ENCODE measurements around the gene PTPRH.

PTPRH gene

GRCh38 chr19:55242517-55242916 is 33.2 kb upstream of the PTPRH start:
- Histone ChIP-seq H3K79me2 (ENCODE audit: control insufficient read depth, insufficient read depth, low read length, unreplicated experiment) (no peaks in the 10 kb centered on the region), H3K27ac (ENCODE audit: low read depth, low read length) (no peak overlapping the region), H2AFZ (ENCODE audit: low read length, unreplicated experiment) (no peak overlapping the region), H3K4me1 (ENCODE audit: control insufficient read depth, insufficient read depth, low read length, unreplicated experiment) (no peaks in the 10 kb centered on the region), H3K4me3 (ENCODE audit: low read depth, low read length) (no peak overlapping the region), H3K36me3 (ENCODE audit: insufficient read depth, low read length) (no peaks in the 10 kb centered on the region), H3K27me3 (ENCODE audit: insufficient read depth, low read length) (no peaks in the 10 kb centered on the region)

- no peak overlapping the region for H3K4me3 ChIP-seq (ENCODE audit: low read depth, low read length)
- no peaks in the 10 kb centered on the region for H3K79me2 ChIP-seq (ENCODE audit: control insufficient read depth, insufficient read depth, low read length, unreplicated experiment)
- H3K4me1 ChIP-seq (ENCODE audit: control insufficient read depth, insufficient read depth, low read length, unreplicated experiment), result no peaks in the 10 kb centered on the region
- no peaks in the 10 kb centered on the region for H3K27me3 ChIP-seq (ENCODE audit: insufficient read depth, low read length)
- H3K27ac ChIP-seq (ENCODE audit: low read depth, low read length), result no peak overlapping the region
- H2AFZ ChIP-seq (ENCODE audit: low read length, unreplicated experiment), result no peak overlapping the region
- no peaks in the 10 kb centered on the region for H3K36me3 ChIP-seq (ENCODE audit: insufficient read depth, low read length)
Measured at GRCh38 chr19:55241935-55242464, 32.7 kb upstream of the PTPRH start.

GRCh38 chr19:55241143-55241934 is 32.0 kb upstream of the PTPRH start:
- Histone ChIP-seq H3K27me3 (ENCODE audit: insufficient read depth, low read length) (no peaks in the 10 kb centered on the region), H2AFZ (ENCODE audit: low read length, unreplicated experiment) (no peak overlapping the region), H3K79me2 (ENCODE audit: control insufficient read depth, insufficient read depth, low read length, unreplicated experiment) (no peaks in the 10 kb centered on the region), H3K27ac (ENCODE audit: low read depth, low read length) (no peak overlapping the region), H3K36me3 (ENCODE audit: insufficient read depth, low read length) (no peaks in the 10 kb centered on the region), H3K4me3 (ENCODE audit: low read depth, low read length) (no peak overlapping the region), H3K4me1 (ENCODE audit: control insufficient read depth, insufficient read depth, low read length, unreplicated experiment) (no peaks in the 10 kb centered on the region)

GRCh38 chr19:55240713-55241020 is 31.4 kb upstream of the PTPRH start:
- Histone ChIP-seq H3K36me3 (ENCODE audit: insufficient read depth, low read length) (no peaks in the 10 kb centered on the region), H3K4me3 (ENCODE audit: low read depth, low read length) (no peak overlapping the region), H3K27me3 (ENCODE audit: insufficient read depth, low read length) (no peaks in the 10 kb centered on the region), H3K79me2 (ENCODE audit: control insufficient read depth, insufficient read depth, low read length, unreplicated experiment) (no peaks in the 10 kb centered on the region), H3K27ac (ENCODE audit: low read depth, low read length) (no peak overlapping the region), H2AFZ (ENCODE audit: low read length, unreplicated experiment) (no peak overlapping the region), H3K4me1 (ENCODE audit: control insufficient read depth, insufficient read depth, low read length, unreplicated experiment) (no peaks in the 10 kb centered on the region)

GRCh38 chr19:55239004-55239403 is 29.7 kb upstream of the PTPRH start:
- H2AFZ ChIP-seq (ENCODE audit: low read length, unreplicated experiment), result no peak overlapping the region
- no peaks in the 10 kb centered on the region for H3K36me3 ChIP-seq (ENCODE audit: insufficient read depth, low read length)
- H3K27ac ChIP-seq (ENCODE audit: low read depth, low read length), result no peak overlapping the region
- no peak overlapping the region for H3K4me3 ChIP-seq (ENCODE audit: low read depth, low read length)
- no peaks in the 10 kb centered on the region for H3K4me1 ChIP-seq (ENCODE audit: control insufficient read depth, insufficient read depth, low read length, unreplicated experiment)
- no peaks in the 10 kb centered on the region for H3K27me3 ChIP-seq (ENCODE audit: insufficient read depth, low read length)
- H3K79me2 ChIP-seq (ENCODE audit: control insufficient read depth, insufficient read depth, low read length, unreplicated experiment), result no peaks in the 10 kb centered on the region

GRCh38 chr19:55238030-55238429 is 28.7 kb upstream of the PTPRH start:
- Histone ChIP-seq H3K4me3 (ENCODE audit: low read depth, low read length) (no peak overlapping the region), H3K4me1 (ENCODE audit: control insufficient read depth, insufficient read depth, low read length, unreplicated experiment) (no peaks in the 10 kb centered on the region), H3K36me3 (ENCODE audit: insufficient read depth, low read length) (no peaks in the 10 kb centered on the region), H3K27ac (ENCODE audit: low read depth, low read length) (no peak overlapping the region), H3K79me2 (ENCODE audit: control insufficient read depth, insufficient read depth, low read length, unreplicated experiment) (no peaks in the 10 kb centered on the region), H2AFZ (ENCODE audit: low read length, unreplicated experiment) (no peak overlapping the region), H3K27me3 (ENCODE audit: insufficient read depth, low read length) (no peaks in the 10 kb centered on the region)

- no peak overlapping the region for H3K4me3 ChIP-seq (ENCODE audit: low read depth, low read length)
- H2AFZ ChIP-seq (ENCODE audit: low read length, unreplicated experiment), result no peak overlapping the region
- no peaks in the 10 kb centered on the region for H3K4me1 ChIP-seq (ENCODE audit: control insufficient read depth, insufficient read depth, low read length, unreplicated experiment)
- H3K79me2 ChIP-seq (ENCODE audit: control insufficient read depth, insufficient read depth, low read length, unreplicated experiment), result no peaks in the 10 kb centered on the region
- H3K27me3 ChIP-seq (ENCODE audit: insufficient read depth, low read length), result no peaks in the 10 kb centered on the region
- no peak overlapping the region for H3K27ac ChIP-seq (ENCODE audit: low read depth, low read length)
- H3K36me3 ChIP-seq (ENCODE audit: insufficient read depth, low read length), result no peaks in the 10 kb centered on the region
Measured at GRCh38 chr19:55232986-55233385, 23.7 kb upstream of the PTPRH start.

- Histone ChIP-seq H3K27ac (ENCODE audit: low read depth, low read length) (no peak overlapping the region), H3K36me3 (ENCODE audit: insufficient read depth, low read length) (no peaks in the 10 kb centered on the region), H3K27me3 (ENCODE audit: insufficient read depth, low read length) (no peaks in the 10 kb centered on the region), H3K4me1 (ENCODE audit: control insufficient read depth, insufficient read depth, low read length, unreplicated experiment) (no peaks in the 10 kb centered on the region), H2AFZ (ENCODE audit: low read length, unreplicated experiment) (no peak overlapping the region), H3K79me2 (ENCODE audit: control insufficient read depth, insufficient read depth, low read length, unreplicated experiment) (no peaks in the 10 kb centered on the region), H3K4me3 (ENCODE audit: low read depth, low read length) (no peak overlapping the region)
Measured at GRCh38 chr19:55232286-55232602, 22.9 kb upstream of the PTPRH start.

- no peak overlapping the region for H2AFZ ChIP-seq (ENCODE audit: low read length, unreplicated experiment)
- no peak overlapping the region for H3K27ac ChIP-seq (ENCODE audit: low read depth, low read length)
- H3K4me3 ChIP-seq (ENCODE audit: low read depth, low read length), result no peak overlapping the region
- H3K36me3 ChIP-seq (ENCODE audit: insufficient read depth, low read length), result no peaks in the 10 kb centered on the region
- no peaks in the 10 kb centered on the region for H3K4me1 ChIP-seq (ENCODE audit: control insufficient read depth, insufficient read depth, low read length, unreplicated experiment)
- H3K79me2 ChIP-seq (ENCODE audit: control insufficient read depth, insufficient read depth, low read length, unreplicated experiment), result no peaks in the 10 kb centered on the region
- no peaks in the 10 kb centered on the region for H3K27me3 ChIP-seq (ENCODE audit: insufficient read depth, low read length)
Measured at GRCh38 chr19:55231391-55232285, 22.3 kb upstream of the PTPRH start.

- Histone ChIP-seq H2AFZ (ENCODE audit: low read length, unreplicated experiment) (no peak overlapping the region), H3K4me1 (ENCODE audit: control insufficient read depth, insufficient read depth, low read length, unreplicated experiment) (no peaks in the 10 kb centered on the region), H3K4me3 (ENCODE audit: low read depth, low read length) (no peak overlapping the region), H3K27ac (ENCODE audit: low read depth, low read length) (no peak overlapping the region), H3K36me3 (ENCODE audit: insufficient read depth, low read length) (no peaks in the 10 kb centered on the region), H3K79me2 (ENCODE audit: control insufficient read depth, insufficient read depth, low read length, unreplicated experiment) (no peaks in the 10 kb centered on the region), H3K27me3 (ENCODE audit: insufficient read depth, low read length) (no peaks in the 10 kb centered on the region)
Measured at GRCh38 chr19:55230780-55231179, 21.5 kb upstream of the PTPRH start.

- no peaks in the 10 kb centered on the region for H3K36me3 ChIP-seq (ENCODE audit: insufficient read depth, low read length)
- no peak overlapping the region for H3K4me3 ChIP-seq (ENCODE audit: low read depth, low read length)
- H3K4me1 ChIP-seq (ENCODE audit: control insufficient read depth, insufficient read depth, low read length, unreplicated experiment), result no peaks in the 10 kb centered on the region
- no peaks in the 10 kb centered on the region for H3K27me3 ChIP-seq (ENCODE audit: insufficient read depth, low read length)
- H3K27ac ChIP-seq (ENCODE audit: low read depth, low read length), result no peak overlapping the region
- no peak overlapping the region for H2AFZ ChIP-seq (ENCODE audit: low read length, unreplicated experiment)
- no peaks in the 10 kb centered on the region for H3K79me2 ChIP-seq (ENCODE audit: control insufficient read depth, insufficient read depth, low read length, unreplicated experiment)
Measured at GRCh38 chr19:55230329-55230728, 21.0 kb upstream of the PTPRH start.
